ENCODE data around the gene RWDD4.

DNA sequence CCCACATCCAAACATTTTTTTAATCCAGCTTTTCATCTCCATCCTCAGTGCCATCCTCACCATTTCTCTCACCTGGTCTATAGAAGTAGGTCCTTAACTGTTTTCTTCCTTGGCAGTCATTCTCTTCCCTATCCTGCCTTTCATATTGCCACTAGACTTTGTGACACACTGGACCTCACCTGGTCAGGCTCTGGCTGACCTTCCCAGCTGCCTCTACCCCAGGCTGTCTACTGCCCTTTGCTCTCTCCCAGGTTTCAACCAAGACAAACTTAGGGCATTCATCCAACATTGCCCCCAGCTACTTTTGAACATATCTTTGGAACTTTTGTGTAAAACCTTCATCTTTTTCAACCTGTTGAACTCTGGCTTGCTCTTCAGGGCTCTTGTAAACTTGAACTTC is 39.9 kb upstream of the RWDD4 start:
- TF ChIP-seq POLR2AphosphoS5 (IDR thresholded peaks at IDR 0.05; ENCODE audit: low read depth, low read length) (no peak), POLR2A (IDR thresholded peaks at IDR 0.05; ENCODE audit: low read depth, low read length) (no peak), TAF1 (IDR thresholded peaks at IDR 0.05; ENCODE audit: low read depth, low read length) (no peak)
